ENCODE results near the gene TEX19. TPM values are rescaled to one million over a fixed set of nuclear protein-coding genes. Genes with fewer than 3 reads are reported as not detected.

TEX19 gene
- polyA plus RNA-seq, 2 of the 4 experiments (the other 2 are of a cell fraction): 0.43 to 0.50 TPM

DNA sequence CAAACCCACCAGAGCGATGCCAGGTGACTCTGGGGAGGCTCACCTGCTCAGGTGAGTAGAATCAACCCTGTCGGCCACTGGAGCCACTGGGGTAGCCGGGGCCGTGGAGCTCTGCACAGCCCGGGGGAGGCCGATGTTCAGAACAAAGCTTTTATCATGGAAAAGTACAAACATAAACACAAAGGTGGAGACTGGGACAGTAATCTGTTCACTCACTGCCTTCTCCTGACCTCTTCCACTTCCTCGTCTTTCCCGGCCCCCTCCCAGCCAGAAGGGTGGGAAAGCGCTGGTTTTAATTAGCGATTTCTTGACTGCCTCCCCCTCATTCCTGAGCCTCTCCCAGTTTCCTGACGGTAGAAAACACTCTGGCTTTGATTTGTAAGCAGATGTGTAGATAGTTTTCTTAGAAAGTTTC, 9.8 kb upstream of the TEX19 start:
- TF ChIP-seq FOSB (CRISPR knock-in tag; IDR thresholded peaks at IDR 0.05): no peak
- TF ChIP-seq CHD4 (IDR thresholded peaks at IDR 0.05; ENCODE audit: borderline replicate concordance): no peak
- no peak for TF ChIP-seq TP53 (CRISPR knock-in tag; IDR thresholded peaks at IDR 0.05)
- TF ChIP-seq ZFP36 (IDR thresholded peaks at IDR 0.05; ENCODE audit: borderline replicate concordance, partially characterized antibody): no peak
- no peak for TF ChIP-seq NR3C1 (IDR thresholded peaks at IDR 0.05)
- TF ChIP-seq MAFK (IDR thresholded peaks at IDR 0.05; ENCODE audit: partially characterized antibody): no peak
- no peak for TF ChIP-seq HOXB13 (CRISPR knock-in tag; IDR thresholded peaks at IDR 0.05; ENCODE audit: low read depth)
- TF ChIP-seq, protein P1, sequence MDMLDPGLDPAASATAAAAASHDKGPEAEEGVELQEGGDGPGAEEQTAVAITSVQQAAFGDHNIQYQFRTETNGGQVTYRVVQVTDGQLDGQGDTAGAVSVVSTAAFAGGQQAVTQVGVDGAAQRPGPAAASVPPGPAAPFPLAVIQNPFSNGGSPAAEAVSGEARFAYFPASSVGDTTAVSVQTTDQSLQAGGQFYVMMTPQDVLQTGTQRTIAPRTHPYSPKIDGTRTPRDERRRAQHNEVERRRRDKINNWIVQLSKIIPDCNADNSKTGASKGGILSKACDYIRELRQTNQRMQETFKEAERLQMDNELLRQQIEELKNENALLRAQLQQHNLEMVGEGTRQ (IDR thresholded peaks at IDR 0.05): no peak
- no peak for TF ChIP-seq FOSL2 (IDR thresholded peaks at IDR 0.05)
- no peak for TF ChIP-seq FOSL2 (CRISPR knock-in tag; IDR thresholded peaks at IDR 0.05)
- TF ChIP-seq CBX8 (IDR thresholded peaks at IDR 0.05): no peak
- no peak for TF ChIP-seq TFCP2L1 (CRISPR knock-in tag; IDR thresholded peaks at IDR 0.05)
- no peak for TF ChIP-seq KDM1A (IDR thresholded peaks at IDR 0.05; ENCODE audit: low read depth)
- TF ChIP-seq NPAS2 (CRISPR knock-in tag; IDR thresholded peaks at IDR 0.05; ENCODE audit: borderline replicate concordance): no peak
- TF ChIP-seq POLR2A (IDR thresholded peaks at IDR 0.05; ENCODE audit: low read length): no peak
- no peak for TF ChIP-seq SMC3 (IDR thresholded peaks at IDR 0.05)
- no peak for TF ChIP-seq PHF8 (IDR thresholded peaks at IDR 0.05; ENCODE audit: borderline replicate concordance, low read depth)
- TF ChIP-seq ZNF302 (CRISPR knock-in tag; IDR thresholded peaks at IDR 0.05): no peak
- ChIA-PET POLR2A (no interaction called here), CTCF (interaction anchor here (0.9 to 5.1 kb wide), 22 partner anchors 10 to 426 kb away, joined by 3 to 117 read pairs (median 9); partner anchors contain the start of genes HEXD, SECTM1, TEX19 and UTS2R)
- Histone ChIP-seq H3K4me3 (no peak overlapping the region), H3K4me1 (peaks cover 15% of the 10 kb centered on the region), H3K9me3 (no peaks in the 10 kb centered on the region), H3K27ac (no peak overlapping the region), H3K4me2 (no peak overlapping the region)
- DNase-seq (ENCODE audit: low read depth in 1 of 2, low spot score in 1 of 2) (no peak), FAIRE-seq (no peak), ATAC-seq (no peak)
- WGBS (ENCODE audit: missing lambda C conversion rate): 58% methylated on average over 11 of the region's 11 CpGs

DNA sequence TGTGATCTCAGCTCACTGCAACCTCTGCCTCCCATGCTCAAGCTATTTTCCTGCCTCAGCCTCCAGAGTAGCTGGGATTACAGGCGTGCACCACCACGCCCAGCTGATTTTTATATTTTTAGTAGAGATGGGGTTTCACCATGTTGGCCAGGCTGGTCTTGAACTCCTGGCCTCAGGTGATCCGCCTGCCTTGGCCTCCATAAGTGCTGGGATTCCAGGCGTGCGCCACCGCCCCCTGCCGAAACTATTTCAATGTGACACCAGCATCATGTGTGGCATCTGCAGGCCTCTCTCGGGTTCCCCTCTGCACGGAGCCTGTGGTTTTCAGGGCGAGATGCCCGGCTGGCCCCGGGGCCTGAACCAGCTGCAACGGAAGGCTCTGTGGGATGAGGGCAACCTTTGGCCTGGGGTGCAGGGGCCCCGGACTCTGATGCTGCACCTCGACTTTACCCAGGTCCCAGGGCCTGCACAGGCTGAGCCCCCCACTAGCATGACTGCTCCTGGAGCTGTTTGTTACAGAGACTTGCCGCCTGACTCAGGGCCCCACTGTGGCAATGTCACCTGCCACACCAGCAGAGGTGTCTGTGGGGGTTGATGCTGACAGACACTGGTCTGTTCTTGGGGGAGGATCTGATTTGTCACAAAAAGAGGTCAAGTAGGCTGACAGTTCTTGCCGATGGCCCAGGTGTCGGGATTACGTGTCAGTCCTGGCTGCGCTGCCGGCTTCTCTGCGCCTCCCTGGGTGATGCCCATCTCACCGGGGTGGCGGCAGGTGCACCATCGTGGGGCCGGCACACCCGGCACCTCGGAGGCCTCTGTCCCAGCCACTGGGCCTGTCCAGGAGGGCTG, 8.6 kb upstream of the TEX19 start:
- no peak for FAIRE-seq
- peak; percentile 31 to 62; a peak in 4 of 6 replicates for ATAC-seq
- ChIA-PET POLR2A (no interaction called here), CTCF (interaction anchor here (0.8 to 5.1 kb wide), 43 partner anchors 7 to 493 kb away, joined by 3 to 117 read pairs (median 5); partner anchors contain the start of genes HEXD, SECTM1, TEX19 and UTS2R)
- Histone ChIP-seq H3K4me3 (no peak overlapping the region), H3K27ac (no peak overlapping the region), H3K9me3 (no peaks in the 10 kb centered on the region), H3K4me2 (no peak overlapping the region), H3K4me1 (peaks cover 20% of the 10 kb centered on the region)
- 69% methylated on average over 28 of the region's 28 CpGs for WGBS (ENCODE audit: missing lambda C conversion rate)
- DNase-seq (ENCODE audit: low read depth in 1 of 2, low spot score in 1 of 2): peak in 1 of 2 experiments; percentile 79
- TF ChIP-seq, protein P2, sequence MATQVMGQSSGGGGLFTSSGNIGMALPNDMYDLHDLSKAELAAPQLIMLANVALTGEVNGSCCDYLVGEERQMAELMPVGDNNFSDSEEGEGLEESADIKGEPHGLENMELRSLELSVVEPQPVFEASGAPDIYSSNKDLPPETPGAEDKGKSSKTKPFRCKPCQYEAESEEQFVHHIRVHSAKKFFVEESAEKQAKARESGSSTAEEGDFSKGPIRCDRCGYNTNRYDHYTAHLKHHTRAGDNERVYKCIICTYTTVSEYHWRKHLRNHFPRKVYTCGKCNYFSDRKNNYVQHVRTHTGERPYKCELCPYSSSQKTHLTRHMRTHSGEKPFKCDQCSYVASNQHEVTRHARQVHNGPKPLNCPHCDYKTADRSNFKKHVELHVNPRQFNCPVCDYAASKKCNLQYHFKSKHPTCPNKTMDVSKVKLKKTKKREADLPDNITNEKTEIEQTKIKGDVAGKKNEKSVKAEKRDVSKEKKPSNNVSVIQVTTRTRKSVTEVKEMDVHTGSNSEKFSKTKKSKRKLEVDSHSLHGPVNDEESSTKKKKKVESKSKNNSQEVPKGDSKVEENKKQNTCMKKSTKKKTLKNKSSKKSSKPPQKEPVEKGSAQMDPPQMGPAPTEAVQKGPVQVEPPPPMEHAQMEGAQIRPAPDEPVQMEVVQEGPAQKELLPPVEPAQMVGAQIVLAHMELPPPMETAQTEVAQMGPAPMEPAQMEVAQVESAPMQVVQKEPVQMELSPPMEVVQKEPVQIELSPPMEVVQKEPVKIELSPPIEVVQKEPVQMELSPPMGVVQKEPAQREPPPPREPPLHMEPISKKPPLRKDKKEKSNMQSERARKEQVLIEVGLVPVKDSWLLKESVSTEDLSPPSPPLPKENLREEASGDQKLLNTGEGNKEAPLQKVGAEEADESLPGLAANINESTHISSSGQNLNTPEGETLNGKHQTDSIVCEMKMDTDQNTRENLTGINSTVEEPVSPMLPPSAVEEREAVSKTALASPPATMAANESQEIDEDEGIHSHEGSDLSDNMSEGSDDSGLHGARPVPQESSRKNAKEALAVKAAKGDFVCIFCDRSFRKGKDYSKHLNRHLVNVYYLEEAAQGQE (IDR thresholded peaks at IDR 0.05): no peak
- TF ChIP-seq POLR2A (IDR thresholded peaks at IDR 0.05; ENCODE audit: low read length) (no peak), MAFK (IDR thresholded peaks at IDR 0.05; ENCODE audit: partially characterized antibody) (no peak), RAD21 (conservative IDR thresholded peaks at IDR 0.05 in 1 of 2, IDR thresholded peaks at IDR 0.05 in 1 of 2) (peak; percentile 36 to 60; a peak in 3 of 5 replicates), SMC3 (IDR thresholded peaks at IDR 0.05) (0 out of 3 replicates have a peak, but pooled peaks have one; percentile 31), ZNF302 (CRISPR knock-in tag; IDR thresholded peaks at IDR 0.05) (no peak), CBX2 (IDR thresholded peaks at IDR 0.05; ENCODE audit: borderline replicate concordance, low read depth) (no peak), EP300 (IDR thresholded peaks at IDR 0.05) (no peak), FOXS1 (CRISPR knock-in tag; IDR thresholded peaks at IDR 0.05) (no peak), JUNB (IDR thresholded peaks at IDR 0.05) (no peak), HOXB13 (CRISPR knock-in tag; IDR thresholded peaks at IDR 0.05; ENCODE audit: low read depth) (no peak), KDM1A (IDR thresholded peaks at IDR 0.05; ENCODE audit: low read depth) (no peak), SREBF2 (IDR thresholded peaks at IDR 0.05) (no peak), MAZ (IDR thresholded peaks at IDR 0.05; ENCODE audit: borderline replicate concordance, low read depth, low read length) (no peak)
- TF ChIP-seq, protein P3, sequence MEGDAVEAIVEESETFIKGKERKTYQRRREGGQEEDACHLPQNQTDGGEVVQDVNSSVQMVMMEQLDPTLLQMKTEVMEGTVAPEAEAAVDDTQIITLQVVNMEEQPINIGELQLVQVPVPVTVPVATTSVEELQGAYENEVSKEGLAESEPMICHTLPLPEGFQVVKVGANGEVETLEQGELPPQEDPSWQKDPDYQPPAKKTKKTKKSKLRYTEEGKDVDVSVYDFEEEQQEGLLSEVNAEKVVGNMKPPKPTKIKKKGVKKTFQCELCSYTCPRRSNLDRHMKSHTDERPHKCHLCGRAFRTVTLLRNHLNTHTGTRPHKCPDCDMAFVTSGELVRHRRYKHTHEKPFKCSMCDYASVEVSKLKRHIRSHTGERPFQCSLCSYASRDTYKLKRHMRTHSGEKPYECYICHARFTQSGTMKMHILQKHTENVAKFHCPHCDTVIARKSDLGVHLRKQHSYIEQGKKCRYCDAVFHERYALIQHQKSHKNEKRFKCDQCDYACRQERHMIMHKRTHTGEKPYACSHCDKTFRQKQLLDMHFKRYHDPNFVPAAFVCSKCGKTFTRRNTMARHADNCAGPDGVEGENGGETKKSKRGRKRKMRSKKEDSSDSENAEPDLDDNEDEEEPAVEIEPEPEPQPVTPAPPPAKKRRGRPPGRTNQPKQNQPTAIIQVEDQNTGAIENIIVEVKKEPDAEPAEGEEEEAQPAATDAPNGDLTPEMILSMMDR (IDR thresholded peaks at IDR 0.05): peak; percentile 30; the same call in 2 of the 3 replicates
- TF ChIP-seq, protein P4, sequence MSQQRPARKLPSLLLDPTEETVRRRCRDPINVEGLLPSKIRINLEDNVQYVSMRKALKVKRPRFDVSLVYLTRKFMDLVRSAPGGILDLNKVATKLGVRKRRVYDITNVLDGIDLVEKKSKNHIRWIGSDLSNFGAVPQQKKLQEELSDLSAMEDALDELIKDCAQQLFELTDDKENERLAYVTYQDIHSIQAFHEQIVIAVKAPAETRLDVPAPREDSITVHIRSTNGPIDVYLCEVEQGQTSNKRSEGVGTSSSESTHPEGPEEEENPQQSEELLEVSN (IDR thresholded peaks at IDR 0.05; ENCODE audit: borderline replicate concordance, low read depth): no peak
- TF ChIP-seq, protein P5, sequence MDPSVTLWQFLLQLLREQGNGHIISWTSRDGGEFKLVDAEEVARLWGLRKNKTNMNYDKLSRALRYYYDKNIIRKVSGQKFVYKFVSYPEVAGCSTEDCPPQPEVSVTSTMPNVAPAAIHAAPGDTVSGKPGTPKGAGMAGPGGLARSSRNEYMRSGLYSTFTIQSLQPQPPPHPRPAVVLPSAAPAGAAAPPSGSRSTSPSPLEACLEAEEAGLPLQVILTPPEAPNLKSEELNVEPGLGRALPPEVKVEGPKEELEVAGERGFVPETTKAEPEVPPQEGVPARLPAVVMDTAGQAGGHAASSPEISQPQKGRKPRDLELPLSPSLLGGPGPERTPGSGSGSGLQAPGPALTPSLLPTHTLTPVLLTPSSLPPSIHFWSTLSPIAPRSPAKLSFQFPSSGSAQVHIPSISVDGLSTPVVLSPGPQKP (IDR thresholded peaks at IDR 0.05; ENCODE audit: low read depth, low read length): no peak

All from A549 (cell line).